GM19438 (cell line): ENCODE measurements around the gene NGLY1.

Source experiments
- ATAC-seq: cut with Tn5 transposase; IDR thresholded peaks from one replicate; pipeline ENCODE4 v1.9.1; 2021; ENCODE audit warnings: low read depth; ENCODE audit not compliant: unreplicated experiment

Gene NGLY1

GRCh38 chr3:25713341-25713985 is 69.8 kb downstream of the NGLY1 start:
- ATAC-seq: no peak

GRCh38 chr3:25711090-25711489 is 72.2 kb downstream of the NGLY1 start:
- ATAC-seq: no peak

- no peak for ATAC-seq
Measured at GRCh38 chr3:25708036-25708435, 75.2 kb downstream of the NGLY1 start.

- no peak for ATAC-seq
Measured at GRCh38 chr3:25707268-25707926, 75.8 kb downstream of the NGLY1 start.

- ATAC-seq: no peak
Measured at GRCh38 chr3:25706213-25706612, 77.0 kb downstream of the NGLY1 start.

GRCh38 chr3:25697553-25697952 is 85.7 kb downstream of the NGLY1 start:
- no peak for ATAC-seq

- ATAC-seq: no peak
Measured at GRCh38 chr3:25695731-25696420, 87.4 kb downstream of the NGLY1 start.

- no peak for ATAC-seq
Measured at GRCh38 chr3:25693238-25693637, 90.0 kb downstream of the NGLY1 start.

- no peak for ATAC-seq
Measured at GRCh38 chr3:25692341-25692740, 90.9 kb downstream of the NGLY1 start.

- no peak for ATAC-seq
Measured at GRCh38 chr3:25690768-25691533, 92.3 kb downstream of the NGLY1 start.

- no peak for ATAC-seq
Measured at GRCh38 chr3:25689226-25689625, 94.0 kb downstream of the NGLY1 start.

- ATAC-seq: no peak
Measured at GRCh38 chr3:25687742-25688141, 95.5 kb downstream of the NGLY1 start.

- ATAC-seq: no peak
Measured at GRCh38 chr3:25686766-25687165, 96.5 kb downstream of the NGLY1 start.

- no peak for ATAC-seq
Measured at GRCh38 chr3:25683882-25684281, 99.4 kb downstream of the NGLY1 start.

GRCh38 chr3:25683410-25683809 is 99.8 kb downstream of the NGLY1 start:
- ATAC-seq: no peak

GRCh38 chr3:25679642-25680302 is 103.5 kb downstream of the NGLY1 start:
- no peak for ATAC-seq

- no peak for ATAC-seq
Measured at GRCh38 chr3:25679166-25679565, 104.1 kb downstream of the NGLY1 start.

GRCh38 chr3:25678581-25678980 is 104.7 kb downstream of the NGLY1 start:
- no peak for ATAC-seq

- no peak for ATAC-seq
Measured at GRCh38 chr3:25677121-25677520, 106.1 kb downstream of the NGLY1 start.

- ATAC-seq: no peak
Measured at GRCh38 chr3:25674670-25675069, 108.6 kb downstream of the NGLY1 start.
